ENCODE data around the gene KATNB1.

DNA sequence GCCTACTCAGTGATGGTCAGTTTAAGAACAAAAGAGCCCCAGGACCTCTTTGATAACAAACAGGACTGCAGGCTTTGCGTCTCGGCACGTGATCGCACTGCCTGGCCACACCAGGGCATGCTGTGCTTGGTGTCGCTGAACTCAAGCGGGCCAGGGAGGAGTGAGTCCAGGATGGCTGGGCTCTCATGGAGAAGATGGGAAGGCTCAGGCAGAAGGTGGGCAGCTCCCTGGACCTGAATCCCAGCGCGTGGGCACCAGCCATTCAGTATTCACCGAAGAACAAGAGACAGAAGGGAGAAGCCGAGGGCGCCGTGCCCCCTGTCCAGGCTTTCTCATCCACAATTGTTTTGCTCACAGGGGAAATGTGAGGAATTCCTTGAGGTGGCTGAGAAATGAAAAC, 11.9 kb downstream of the KATNB1 start:
- TF ChIP-seq POLR2A (IDR thresholded peaks at IDR 0.05), result no peak
- TF ChIP-seq, protein P1, sequence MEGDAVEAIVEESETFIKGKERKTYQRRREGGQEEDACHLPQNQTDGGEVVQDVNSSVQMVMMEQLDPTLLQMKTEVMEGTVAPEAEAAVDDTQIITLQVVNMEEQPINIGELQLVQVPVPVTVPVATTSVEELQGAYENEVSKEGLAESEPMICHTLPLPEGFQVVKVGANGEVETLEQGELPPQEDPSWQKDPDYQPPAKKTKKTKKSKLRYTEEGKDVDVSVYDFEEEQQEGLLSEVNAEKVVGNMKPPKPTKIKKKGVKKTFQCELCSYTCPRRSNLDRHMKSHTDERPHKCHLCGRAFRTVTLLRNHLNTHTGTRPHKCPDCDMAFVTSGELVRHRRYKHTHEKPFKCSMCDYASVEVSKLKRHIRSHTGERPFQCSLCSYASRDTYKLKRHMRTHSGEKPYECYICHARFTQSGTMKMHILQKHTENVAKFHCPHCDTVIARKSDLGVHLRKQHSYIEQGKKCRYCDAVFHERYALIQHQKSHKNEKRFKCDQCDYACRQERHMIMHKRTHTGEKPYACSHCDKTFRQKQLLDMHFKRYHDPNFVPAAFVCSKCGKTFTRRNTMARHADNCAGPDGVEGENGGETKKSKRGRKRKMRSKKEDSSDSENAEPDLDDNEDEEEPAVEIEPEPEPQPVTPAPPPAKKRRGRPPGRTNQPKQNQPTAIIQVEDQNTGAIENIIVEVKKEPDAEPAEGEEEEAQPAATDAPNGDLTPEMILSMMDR (IDR thresholded peaks at IDR 0.05), result no peak
